ENCODE measurements around the gene SAMD10. TPM values are rescaled to one million over a fixed set of nuclear protein-coding genes. Genes with fewer than 3 reads are reported as not detected.
"Not testable (repeated sequence)": the region's sequence is repeated elsewhere in the genome, so short reads cannot be mapped to it uniquely, and the experiment has no call there.

Gene SAMD10
- polyA plus RNA-seq, 4 donors, result 4.2 to 12.7 (median 7.2) TPM

DNA sequence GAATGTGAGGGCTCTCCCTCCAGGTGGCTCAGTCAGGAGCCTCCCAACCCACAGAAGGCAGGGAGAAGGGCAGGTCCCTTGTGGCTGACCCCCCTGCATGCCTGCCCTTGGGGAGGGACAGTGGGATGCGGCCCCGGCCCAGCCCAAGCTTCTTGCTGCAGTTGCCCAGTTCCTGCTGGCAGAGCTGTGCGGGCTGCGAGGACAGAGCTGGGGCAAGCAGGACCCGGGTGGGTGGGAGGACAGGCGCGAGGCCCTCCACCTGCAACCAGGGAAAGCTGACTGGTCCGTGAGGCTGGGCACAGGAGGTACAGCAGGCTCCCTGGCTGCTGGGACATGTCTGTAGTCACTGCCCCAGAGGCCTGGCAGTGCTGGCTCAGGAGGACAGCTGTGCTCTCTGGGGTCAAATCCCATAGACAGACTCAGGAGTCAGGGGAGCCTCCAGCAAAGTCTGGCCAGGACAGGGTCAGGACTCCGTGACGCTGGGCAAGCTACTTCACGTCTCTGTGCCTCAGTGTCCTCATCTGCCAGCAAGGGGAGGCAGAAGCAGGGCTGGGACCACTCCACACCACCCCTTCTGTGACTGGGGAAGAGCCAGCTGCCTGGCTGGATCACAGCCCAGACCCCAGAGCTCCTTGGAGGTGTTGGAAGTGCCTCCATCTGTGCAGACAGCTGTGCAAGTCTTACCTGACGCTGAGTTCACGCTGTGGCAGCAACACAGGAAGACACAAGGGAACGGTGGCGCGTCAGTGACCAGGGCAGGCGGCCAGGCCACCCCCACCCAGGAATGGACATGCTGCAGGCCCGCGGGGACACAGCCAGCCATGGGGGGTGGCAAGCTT, 36.3 kb downstream of the SAMD10 start:
- no peak for DNase-seq (ENCODE audit: low read depth in 4 of 4, low spot score in 3 of 4)

DNA sequence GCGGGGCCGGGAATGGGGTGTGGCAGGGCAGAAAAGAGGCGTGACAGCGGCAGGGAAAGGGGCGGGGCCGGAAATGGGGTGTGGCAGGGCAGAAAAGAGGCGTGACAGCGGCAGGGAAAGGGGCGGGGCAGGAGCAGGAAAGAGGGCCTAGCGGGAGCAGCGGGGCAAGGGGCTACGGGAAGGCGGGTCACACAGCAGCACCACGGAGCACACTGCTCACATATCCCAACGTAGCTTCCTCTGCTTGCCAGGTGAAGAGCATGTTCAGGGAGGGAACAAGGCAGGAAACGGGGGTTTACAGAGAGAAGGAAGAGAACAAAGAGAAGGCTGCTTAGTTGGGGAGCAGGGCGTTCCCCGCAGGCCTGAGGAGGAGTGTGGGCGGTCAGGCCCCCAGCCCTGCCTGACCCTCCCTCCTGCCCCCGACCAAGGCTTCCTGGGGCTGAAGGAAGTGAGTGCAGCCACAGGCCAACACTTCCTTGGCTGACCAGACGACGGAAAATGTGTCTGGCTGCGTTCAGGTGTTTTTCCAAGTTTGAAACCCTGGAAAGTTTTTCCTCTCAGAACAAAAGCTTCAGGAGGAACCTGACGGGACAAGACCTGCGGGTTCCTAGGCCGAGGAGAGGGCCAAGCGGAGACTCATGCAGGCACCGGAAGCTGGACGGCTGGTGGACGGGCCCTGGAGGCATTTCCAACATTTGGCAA, 37.0 kb downstream of the SAMD10 start:
- DNase-seq (ENCODE audit: low read depth in 4 of 4, low spot score in 3 of 4), result no peak

- no peak for DNase-seq (ENCODE audit: low read depth in 4 of 4, low spot score in 3 of 4)
Measured at GRCh38 chr20:63941282-63942081, 38.0 kb downstream of the SAMD10 start.

- DNase-seq (ENCODE audit: low read depth in 4 of 4, low spot score in 3 of 4), result no peak
Measured at GRCh38 chr20:63940472-63941266, 38.8 kb downstream of the SAMD10 start.

DNA sequence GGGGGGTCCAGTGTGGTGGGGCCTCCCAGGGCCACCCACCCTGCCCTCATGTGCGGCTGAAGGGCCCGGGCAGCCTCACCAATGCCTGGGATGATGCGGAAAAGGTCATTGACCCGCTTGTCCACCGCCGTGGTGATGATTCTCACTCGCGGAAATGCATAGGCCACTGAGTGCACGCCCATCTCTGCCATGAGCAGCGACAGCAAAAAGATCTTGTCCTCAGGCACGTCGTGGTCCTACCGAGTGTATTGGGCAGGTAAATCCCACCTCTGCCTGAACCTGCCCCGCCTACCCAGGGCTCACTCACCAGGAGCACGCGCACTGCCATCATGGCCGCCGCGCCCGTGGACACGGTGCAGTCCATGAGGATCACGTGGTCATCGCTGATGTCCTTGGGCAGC, 39.4 kb downstream of the SAMD10 start:
- DNase-seq (ENCODE audit: low read depth in 4 of 4, low spot score in 3 of 4), result no peak

DNA sequence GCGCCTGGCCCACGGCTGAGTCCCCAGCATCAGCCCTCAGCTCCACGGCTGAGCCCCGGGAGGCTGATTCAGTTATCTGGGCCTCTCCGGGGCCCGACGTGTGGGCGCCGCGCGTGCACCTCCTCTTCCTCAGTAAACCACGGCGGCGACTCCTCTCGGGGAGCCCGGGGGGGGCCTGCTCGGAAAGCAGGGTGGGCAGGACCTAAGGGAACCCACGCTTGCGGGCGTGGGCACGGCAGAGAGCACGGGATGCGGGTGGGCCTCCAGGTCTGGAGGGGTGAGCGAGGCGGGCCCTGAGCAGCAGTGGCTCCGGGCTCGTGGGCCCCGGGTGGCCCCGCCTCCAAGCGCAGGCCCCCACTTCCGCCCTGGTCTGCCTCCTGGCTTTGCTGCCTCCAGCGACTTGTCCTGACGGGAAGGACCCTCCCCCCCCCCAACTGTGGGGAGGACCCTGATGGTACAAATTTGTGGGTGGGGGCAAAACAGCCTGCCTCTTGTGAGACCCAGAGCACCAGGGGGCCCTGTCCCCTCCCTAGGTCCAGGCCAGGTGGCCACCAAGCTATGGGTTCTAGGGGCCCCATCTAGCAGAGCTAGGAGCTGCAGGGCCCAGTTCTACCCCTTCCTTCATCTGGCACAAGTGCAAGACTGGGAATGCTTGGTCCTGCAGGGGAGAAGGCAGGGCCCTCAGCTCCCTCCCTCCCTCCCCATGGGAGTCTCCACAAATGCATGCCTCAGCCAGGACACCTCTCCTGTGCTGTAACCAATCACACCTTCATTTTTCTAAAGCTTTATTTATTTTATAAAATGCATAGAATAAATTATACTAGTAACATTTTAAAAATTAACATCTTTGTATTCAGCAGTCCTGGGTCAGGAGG, 40.1 kb downstream of the SAMD10 start:
- no peak for DNase-seq (ENCODE audit: low read depth in 4 of 4, low spot score in 3 of 4)

DNA sequence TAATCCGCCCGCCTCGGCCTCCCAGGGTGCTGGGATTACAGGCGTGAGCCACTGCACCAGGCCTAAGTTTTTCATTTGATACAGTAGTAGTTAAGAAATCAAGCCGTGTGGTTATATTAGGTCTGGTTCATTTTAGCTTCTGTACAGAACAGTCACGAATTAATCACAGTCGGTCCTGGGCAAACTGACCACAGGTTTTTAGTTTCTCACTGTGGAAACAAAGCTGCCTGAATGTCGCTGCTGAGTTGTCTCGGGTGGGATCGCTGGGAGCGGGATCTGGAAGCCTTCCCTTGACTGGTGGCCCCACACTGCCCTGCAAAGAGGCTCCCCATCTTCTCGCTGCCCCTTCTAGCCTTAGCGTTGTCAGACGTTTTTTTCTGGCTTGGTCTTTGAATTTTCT, 41.8 kb downstream of the SAMD10 start:
- no peak for DNase-seq (ENCODE audit: low read depth in 4 of 4, low spot score in 3 of 4)

GRCh38 chr20:63935447-63935846, 44.0 kb downstream of the SAMD10 start:
- DNase-seq (ENCODE audit: low read depth in 4 of 4, low spot score in 3 of 4), result no peak

DNA sequence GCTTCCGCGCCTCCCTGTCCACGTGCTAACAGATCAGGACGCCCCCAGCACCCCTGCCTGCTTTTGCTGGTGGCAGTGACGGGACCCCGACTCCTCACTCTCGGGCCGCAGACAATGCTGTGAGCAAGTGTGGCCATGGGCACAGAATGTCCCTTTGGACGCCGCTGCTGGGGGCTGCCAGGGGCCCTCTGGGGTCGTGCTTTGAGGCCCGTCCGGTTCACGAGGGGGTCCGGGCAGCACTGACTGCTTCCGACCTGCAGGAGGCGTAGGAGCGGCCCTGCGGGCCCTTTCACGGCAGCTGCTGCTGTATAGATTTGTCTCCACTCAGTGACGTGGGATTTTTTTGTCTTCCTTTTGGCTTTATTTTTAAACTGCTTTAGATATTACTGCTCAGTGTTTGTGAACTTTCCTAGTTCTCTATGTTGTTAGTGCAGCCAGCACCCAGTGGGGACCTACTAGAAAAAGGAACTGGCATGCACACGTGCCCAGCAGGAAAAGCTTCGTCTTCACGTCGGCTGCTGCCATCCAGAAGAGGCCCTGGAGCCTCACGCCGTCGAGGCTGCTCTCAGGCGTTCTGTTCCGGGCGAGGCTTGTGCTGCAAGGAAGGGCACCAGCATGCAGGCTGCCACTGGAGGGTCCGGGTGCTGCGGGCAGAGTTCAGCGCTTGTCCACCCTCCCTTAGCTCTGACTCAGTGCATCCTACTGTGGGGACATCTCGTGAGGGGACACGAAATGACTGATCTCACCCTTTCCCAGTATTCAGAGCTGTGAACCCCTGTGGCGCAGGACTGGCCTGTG, 45.0 kb downstream of the SAMD10 start:
- DNase-seq (ENCODE audit: low read depth in 4 of 4, low spot score in 3 of 4), result no peak

DNA sequence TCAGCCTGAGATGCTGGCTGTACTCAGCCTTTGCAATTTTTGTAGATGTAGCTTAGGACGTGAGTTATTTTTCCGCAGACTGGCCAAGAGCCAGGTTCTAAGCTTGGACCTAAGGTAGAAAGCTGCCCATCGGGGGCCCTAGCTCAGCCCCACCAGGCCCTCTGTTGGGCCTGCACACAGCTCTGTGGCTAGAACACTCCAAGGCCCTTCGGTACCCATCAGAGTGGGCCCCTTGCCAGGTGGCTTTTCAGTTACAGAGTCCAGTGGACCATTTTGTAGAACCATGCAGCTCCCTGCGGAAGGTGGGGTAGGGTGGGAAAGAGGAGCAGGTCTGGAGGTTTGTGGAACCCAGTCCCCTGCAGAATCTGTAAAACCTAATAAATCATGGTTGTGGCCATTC, 45.8 kb downstream of the SAMD10 start:
- DNase-seq (ENCODE audit: low read depth in 4 of 4, low spot score in 3 of 4), result no peak

GRCh38 chr20:63932606-63933160, 46.8 kb downstream of the SAMD10 start:
- no peak for DNase-seq (ENCODE audit: low read depth in 4 of 4, low spot score in 3 of 4)

DNA sequence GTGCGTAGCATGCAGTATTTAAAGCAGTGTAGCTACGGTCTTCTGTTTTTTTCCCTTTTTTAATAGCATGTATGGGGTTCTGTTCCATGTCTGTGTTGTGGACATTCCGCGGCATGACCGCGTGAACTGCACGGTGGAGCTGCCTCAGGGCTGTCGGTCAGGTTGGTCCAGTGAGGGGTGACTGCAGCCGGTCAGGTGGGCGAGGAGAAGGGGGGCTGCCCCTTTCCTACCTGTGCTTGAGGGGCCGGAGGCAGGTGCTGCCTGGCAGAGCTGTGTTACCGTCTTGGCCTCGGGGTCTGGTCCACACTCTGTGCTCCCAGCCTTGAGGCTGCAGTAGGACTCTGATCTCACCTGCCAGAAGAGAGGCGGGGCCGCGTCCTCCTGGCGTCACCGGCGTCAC, 47.7 kb downstream of the SAMD10 start:
- no peak for DNase-seq (ENCODE audit: low read depth in 4 of 4, low spot score in 3 of 4)

DNA sequence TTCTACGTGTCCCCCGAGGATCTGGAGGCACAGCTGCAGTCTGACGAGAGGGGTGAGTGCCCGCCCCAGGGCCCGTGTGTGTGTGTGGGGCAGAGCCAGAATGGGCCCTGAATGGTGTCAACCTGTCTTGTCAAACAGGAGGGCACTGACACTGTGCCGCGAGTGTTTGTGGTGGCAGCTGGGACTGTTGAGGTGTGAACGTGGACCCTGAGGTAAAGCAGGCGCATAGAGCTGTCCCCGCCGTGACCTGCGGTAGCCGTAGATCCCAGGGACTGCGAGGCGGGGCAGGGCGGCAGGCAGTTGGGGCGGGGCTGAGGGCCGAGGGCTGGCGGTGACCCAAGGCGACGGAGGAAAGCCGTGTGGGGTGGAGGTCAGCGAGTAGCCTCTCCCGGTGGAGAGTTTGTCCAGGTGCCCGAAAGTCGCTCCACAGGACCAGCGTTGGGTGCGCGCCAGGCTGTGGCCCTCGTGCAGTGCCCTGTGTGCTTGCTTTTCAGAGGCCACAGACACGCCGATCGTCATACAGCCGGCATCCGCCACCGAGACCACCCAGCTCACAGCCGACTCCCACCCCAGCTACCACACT, 48.4 kb downstream of the SAMD10 start:
- DNase-seq (ENCODE audit: low read depth in 4 of 4, low spot score in 3 of 4), result no peak

DNA sequence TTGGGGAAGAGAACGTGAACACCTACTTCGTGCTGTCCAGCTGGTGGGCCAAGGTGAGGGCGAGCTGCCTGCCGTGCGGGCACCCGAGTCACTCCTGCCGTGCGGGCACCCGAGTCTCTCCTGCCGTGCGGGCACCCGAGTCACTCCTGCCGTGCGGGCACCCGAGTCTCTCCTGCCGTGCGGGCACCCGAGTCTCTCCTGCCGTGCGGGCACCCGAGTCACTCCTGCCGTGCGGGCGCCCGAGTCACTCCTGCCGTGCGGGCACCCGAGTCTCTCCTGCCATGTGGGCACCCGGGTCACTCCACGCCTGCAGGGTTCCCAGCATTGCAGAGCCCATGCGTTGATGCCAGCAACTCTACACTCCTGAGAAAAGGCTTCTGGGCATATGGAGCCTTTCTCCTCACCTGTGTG, 50.0 kb downstream of the SAMD10 start:
- DNase-seq (ENCODE audit: low read depth in 4 of 4, low spot score in 3 of 4), result not testable (repeated sequence)

GRCh38 chr20:63929071-63929470, 50.4 kb downstream of the SAMD10 start:
- DNase-seq (ENCODE audit: low read depth in 4 of 4, low spot score in 3 of 4), result no peak

DNA sequence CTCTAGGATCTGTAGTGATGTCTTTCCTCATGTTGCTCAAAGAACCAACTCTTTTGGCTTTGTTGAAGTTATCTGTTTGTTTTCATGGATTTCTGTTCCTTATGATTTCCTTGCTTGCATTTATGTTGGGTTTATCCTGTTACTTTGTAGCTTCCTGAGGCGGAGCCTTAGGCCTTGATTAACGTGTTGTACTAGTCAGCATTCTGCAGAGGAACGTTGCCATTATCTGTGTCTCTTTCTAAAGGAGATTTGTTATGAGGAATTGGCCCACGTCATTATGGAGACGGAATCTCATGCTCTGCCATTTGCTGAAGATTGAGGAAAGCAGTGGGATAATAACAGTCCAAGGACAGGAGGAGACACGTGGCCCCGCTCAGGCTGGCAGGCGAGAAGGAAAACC, 53.1 kb downstream of the SAMD10 start:
- no peak for DNase-seq (ENCODE audit: low read depth in 4 of 4, low spot score in 3 of 4)

DNA sequence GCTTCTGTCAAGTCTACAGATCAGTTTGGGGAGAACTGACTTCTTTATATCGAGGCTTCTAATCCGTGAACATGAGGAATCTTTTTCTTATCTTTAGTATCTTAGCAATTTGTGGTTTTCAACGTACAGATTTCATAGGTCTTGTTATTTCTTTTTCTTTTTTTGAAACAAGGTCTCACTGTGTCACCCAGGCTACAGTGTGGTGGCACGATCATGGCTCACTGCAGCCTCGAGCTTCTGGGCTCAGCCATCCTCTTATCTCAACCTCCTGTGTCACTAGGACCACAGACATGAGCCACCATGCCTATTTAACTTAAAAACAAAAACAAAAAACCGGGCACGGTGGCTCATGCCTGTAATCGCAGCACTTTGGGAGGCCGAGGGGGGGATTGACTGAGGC, 55.2 kb downstream of the SAMD10 start:
- no peak for DNase-seq (ENCODE audit: low read depth in 4 of 4, low spot score in 3 of 4)
